SK-N-SH treated with all-trans-retinoic acid at 6 μM for 48 hours (cell line): ENCODE data around the gene PDAP1.

ENCODE experiments used
- ATAC-seq: fragments of 200-7000 bp; cut with Tn5 transposase; 3 replicates; pipeline ENCODE4 v1.9.1; 2020; ENCODE audit warnings: mild to moderate bottlenecking, moderate library complexity
- BACH2 ChIP-seq: fragments of 250-450 bp; sonication (Bioruptor Pico); IDR thresholded peaks from 2 replicates; pipeline ENCODE4 v1.9.0; 2021; ENCODE audit warnings: mild to moderate bottlenecking, borderline replicate concordance
- CREB5 ChIP-seq: fragments of 250-450 bp; sonication (Bioruptor Pico); IDR thresholded peaks from 2 replicates; pipeline ENCODE4 v1.5.1; 2020; ENCODE audit warnings: low read depth, mild to moderate bottlenecking, moderate library complexity
- CSDC2 ChIP-seq: fragments of 250-450 bp; sonication (Bioruptor Pico); IDR thresholded peaks from 2 replicates; pipeline ENCODE4 v1.5.0; 2020; ENCODE audit warnings: mild to moderate bottlenecking, moderate library complexity
- CSRNP3 ChIP-seq: fragments of 250-450 bp; sonication (Bioruptor Pico); IDR thresholded peaks from 2 replicates; pipeline ENCODE4 v1.5.1; 2021; ENCODE audit warnings: mild to moderate bottlenecking, moderate library complexity
- POU6F1 ChIP-seq: fragments of 250-450 bp; sonication (Bioruptor Pico); IDR thresholded peaks from 2 replicates; pipeline ENCODE4 v1.8.0; 2021; ENCODE audit warnings: low read depth, mild to moderate bottlenecking, moderate library complexity, borderline replicate concordance
- PPARA ChIP-seq: fragments of 250-450 bp; sonication (Bioruptor Pico); IDR thresholded peaks from 2 replicates; pipeline ENCODE4 v1.5.0; 2020; ENCODE audit warnings: mild to moderate bottlenecking, borderline replicate concordance
- RARB ChIP-seq: fragments of 250-450 bp; sonication (Bioruptor Pico); IDR thresholded peaks from 2 replicates; pipeline ENCODE4 v1.8.0; 2021; ENCODE audit warnings: mild to moderate bottlenecking, moderate library complexity
- SNAI2 ChIP-seq: fragments of 250-450 bp; sonication (Bioruptor Pico); IDR thresholded peaks from 2 replicates; pipeline ENCODE4 v1.5.0; 2020; ENCODE audit warnings: mild to moderate bottlenecking, moderate library complexity
- TCF4 ChIP-seq: fragments of 250-450 bp; sonication (Bioruptor Pico); IDR thresholded peaks from 2 replicates; pipeline ENCODE4 v1.8.0; 2021; ENCODE audit warnings: mild to moderate bottlenecking, moderate library complexity, borderline replicate concordance
- TOX ChIP-seq: fragments of 250-450 bp; sonication (Bioruptor Pico); IDR thresholded peaks from 2 replicates; pipeline ENCODE4 v1.8.0; 2021; ENCODE audit warnings: mild to moderate bottlenecking, moderate library complexity, borderline replicate concordance
- TSHZ2 ChIP-seq: fragments of 250-450 bp; sonication (Bioruptor Pico); IDR thresholded peaks from 2 replicates; pipeline ENCODE4 v1.5.0; 2020; ENCODE audit warnings: mild to moderate bottlenecking, moderate library complexity
- ZC3H10 ChIP-seq: fragments of 250-450 bp; sonication (Bioruptor Pico); IDR thresholded peaks from 2 replicates; pipeline ENCODE4 v1.5.1; 2021; ENCODE audit warnings: mild to moderate bottlenecking, moderate library complexity
- ZFP3 ChIP-seq: fragments of 250-450 bp; sonication (Bioruptor Pico); IDR thresholded peaks from 2 replicates; pipeline ENCODE4 v1.5.0; 2020; ENCODE audit warnings: mild to moderate bottlenecking, moderate library complexity
- ZNF565 ChIP-seq: fragments of 450-650 bp; formaldehyde crosslinking; conservative IDR thresholded peaks from 2 replicates; pipeline ENCODE4 v1.5.0; 2020; ENCODE audit warnings: low read depth, mild to moderate bottlenecking, moderate library complexity
- ZNF8 ChIP-seq: fragments of 450-650 bp; formaldehyde crosslinking; IDR thresholded peaks from 2 replicates; pipeline ENCODE4 v1.5.0; 2020; ENCODE audit warnings: mild to moderate bottlenecking, moderate library complexity

The PDAP1 gene

GRCh38 chr7:99455874-99456273 lies 47.5 kb upstream of the PDAP1 start:
- no peak for TF ChIP-seq BACH2
- TF ChIP-seq POU6F1 (CRISPR knock-in tag): no peak
- no peak for TF ChIP-seq ZC3H10 (CRISPR knock-in tag)
- no peak for TF ChIP-seq TOX (CRISPR knock-in tag)
- TF ChIP-seq ZNF8 (CRISPR knock-in tag): no peak
- TF ChIP-seq CSRNP3 (CRISPR knock-in tag): no peak
- TF ChIP-seq, all 23 proteins: peak for 0
- ATAC-seq: no peak; the same call in 2 of the 3 replicates

- ATAC-seq: no peak
Measured at GRCh38 chr7:99453105-99453504, 44.7 kb upstream of the PDAP1 start.

More at GRCh38 chr7:99453105-99453504, 44.7 kb upstream of the PDAP1 start:
- TF ChIP-seq ZNF8 (CRISPR knock-in tag) (no peak), ZNF565 (CRISPR knock-in tag) (no peak), CREB5 (CRISPR knock-in tag) (no peak), TSHZ2 (CRISPR knock-in tag) (no peak), RARB (CRISPR knock-in tag) (no peak), SNAI2 (no peak), TCF4 (no peak), POU6F1 (CRISPR knock-in tag) (no peak), CSRNP3 (CRISPR knock-in tag) (no peak), CSDC2 (no peak), ZFP3 (CRISPR knock-in tag) (no peak), PPARA (CRISPR knock-in tag) (no peak)
